Activated naive CD8-positive, alpha-beta T cell treated with anti-CD3 and anti-CD28 coated beads, Interleukin-2, amount 50 U/mL, for 24 hours (primary cell): ENCODE measurements around the gene PRSS21.
A peak's percentile ranks its signal among the peaks of the same experiment; 100 is the strongest.

ENCODE experiments used
- ATAC-seq: fragments of 150-1000 bp; cut with Tn5 transposase; one replicate; pipeline ENCODE4 v1.10.0; 2021
- DNase-seq: peaks from one replicate; pipeline ENCODE4 v3.0.0; 2021
- H3K27ac Mint-ChIP-seq: one replicate; pipeline ENCODE4 v1.8.0; 2021; ENCODE audit warnings: mild to moderate bottlenecking, mixed read lengths
- H3K27me3 Mint-ChIP-seq: one replicate; pipeline ENCODE4 v1.8.0; 2021; ENCODE audit warnings: mixed read lengths
- H3K36me3 Mint-ChIP-seq: one replicate; pipeline ENCODE4 v1.8.0; 2021; ENCODE audit warnings: low read depth, mixed read lengths
- H3K4me1 Mint-ChIP-seq: one replicate; pipeline ENCODE4 v1.8.0; 2021; ENCODE audit warnings: mixed read lengths
- H3K4me3 Mint-ChIP-seq: one replicate; pipeline ENCODE4 v1.8.0; 2021; ENCODE audit warnings: mild to moderate bottlenecking, moderate library complexity, mixed read lengths
- H3K9me3 Mint-ChIP-seq: one replicate; pipeline ENCODE4 v1.8.0; 2021; ENCODE audit warnings: mixed read lengths

The PRSS21 gene

GRCh38 chr16:2822496-2822895, 5.5 kb downstream of the PRSS21 start:
- no peak for ATAC-seq
- DNase-seq = no peak
- H3K27ac Mint-ChIP-seq = no peak overlapping the region
- no peaks in the 10 kb centered on the region for H3K4me1 Mint-ChIP-seq
- no peak overlapping the region for H3K4me3 Mint-ChIP-seq
- H3K9me3 Mint-ChIP-seq = no peaks in the 10 kb centered on the region
- no peaks in the 10 kb centered on the region for H3K27me3 Mint-ChIP-seq
- H3K36me3 Mint-ChIP-seq = no peaks in the 10 kb centered on the region

GRCh38 chr16:2824626-2825025, 7.6 kb downstream of the PRSS21 start:
- no peaks in the 10 kb centered on the region for H3K27me3 Mint-ChIP-seq
- no peak overlapping the region for H3K4me3 Mint-ChIP-seq
- no peaks in the 10 kb centered on the region for H3K9me3 Mint-ChIP-seq
- DNase-seq = no peak
- no peaks in the 10 kb centered on the region for H3K36me3 Mint-ChIP-seq
- no peaks in the 10 kb centered on the region for H3K4me1 Mint-ChIP-seq
- H3K27ac Mint-ChIP-seq = no peak overlapping the region
- no peak for ATAC-seq

DNA sequence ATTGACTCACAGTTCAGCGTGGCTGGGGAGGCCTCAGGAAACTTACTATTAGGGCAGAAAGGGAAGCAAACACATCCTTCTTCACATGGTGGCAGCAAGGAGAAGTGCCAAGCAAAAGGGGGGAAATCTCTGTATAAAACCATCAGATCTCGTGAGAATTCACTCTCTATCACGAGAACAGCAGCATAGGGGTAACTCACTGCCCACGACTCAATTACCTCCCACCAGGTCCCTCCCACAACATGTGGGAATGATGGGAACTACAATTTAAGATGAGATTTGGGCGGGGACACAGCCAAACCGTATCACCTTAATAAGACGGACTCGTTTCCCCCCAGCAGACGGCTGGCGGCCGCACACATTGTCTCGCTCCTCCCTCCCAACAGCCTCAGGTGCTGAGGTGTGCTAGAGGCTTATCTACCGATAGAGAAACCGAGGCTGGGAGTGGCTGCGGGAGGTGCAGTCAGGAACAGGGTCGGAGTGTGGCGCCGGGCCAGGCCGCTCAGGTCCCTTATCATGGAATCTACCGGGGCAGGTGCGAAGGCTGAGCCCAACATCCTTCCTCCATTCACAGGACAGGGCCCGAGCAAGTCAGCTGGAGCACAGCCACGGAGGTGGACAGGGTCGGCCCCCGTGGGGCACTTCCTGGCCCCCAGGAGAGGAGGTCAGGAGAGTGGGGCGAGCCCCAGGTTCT, 8.2 kb downstream of the PRSS21 start:
- ATAC-seq (no peak), DNase-seq (no peak)
- no peaks in the 10 kb centered on the region for H3K4me1 Mint-ChIP-seq
- no peak overlapping the region for H3K4me3 Mint-ChIP-seq
- H3K27ac Mint-ChIP-seq = no peak overlapping the region
- H3K27me3 Mint-ChIP-seq = no peaks in the 10 kb centered on the region
- no peaks in the 10 kb centered on the region for H3K36me3 Mint-ChIP-seq
- H3K9me3 Mint-ChIP-seq = no peaks in the 10 kb centered on the region

DNA sequence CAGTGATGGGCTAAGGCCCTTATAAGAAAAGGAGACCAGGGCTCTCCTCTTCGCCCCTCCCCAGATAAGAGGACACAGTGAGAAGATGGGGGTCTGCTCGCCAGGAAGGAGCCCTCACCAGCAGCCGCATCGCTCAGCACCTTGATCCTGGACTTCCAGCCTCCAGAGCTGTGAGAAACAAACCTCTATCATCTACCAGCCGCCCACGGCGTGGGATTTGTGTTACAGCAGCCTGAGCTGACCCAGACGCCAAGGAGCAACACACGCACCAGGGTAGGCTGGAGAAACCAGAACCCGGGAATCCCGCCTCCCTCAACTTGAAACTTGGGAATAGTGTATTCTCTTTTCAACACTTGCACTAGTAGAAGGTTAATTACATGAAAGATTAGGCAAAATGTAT, 8.9 kb downstream of the PRSS21 start:
- no peak for ATAC-seq
- Mint-ChIP-seq H3K4me1 (no peaks in the 10 kb centered on the region), H3K27ac (no peak overlapping the region), H3K9me3 (no peaks in the 10 kb centered on the region), H3K36me3 (no peaks in the 10 kb centered on the region), H3K27me3 (no peaks in the 10 kb centered on the region), H3K4me3 (no peak overlapping the region)
- no peak for DNase-seq

GRCh38 chr16:2826591-2827373, 9.7 kb downstream of the PRSS21 start:
- no peaks in the 10 kb centered on the region for H3K4me1 Mint-ChIP-seq

GRCh38 chr16:2827374-2827791, 10.3 kb downstream of the PRSS21 start:
- Mint-ChIP-seq H3K36me3 (no peaks in the 10 kb centered on the region), H3K4me1 (no peaks in the 10 kb centered on the region)

More at GRCh38 chr16:2826591-2827373, 9.7 kb downstream of the PRSS21 start:
- H3K27ac Mint-ChIP-seq = no peak overlapping the region
- DNase-seq = no peak
- H3K4me3 Mint-ChIP-seq = no peak overlapping the region
- no peaks in the 10 kb centered on the region for H3K36me3 Mint-ChIP-seq
- no peak for ATAC-seq
- H3K27me3 Mint-ChIP-seq = peaks cover 3% of the 10 kb centered on the region
- H3K9me3 Mint-ChIP-seq = no peaks in the 10 kb centered on the region

DNA sequence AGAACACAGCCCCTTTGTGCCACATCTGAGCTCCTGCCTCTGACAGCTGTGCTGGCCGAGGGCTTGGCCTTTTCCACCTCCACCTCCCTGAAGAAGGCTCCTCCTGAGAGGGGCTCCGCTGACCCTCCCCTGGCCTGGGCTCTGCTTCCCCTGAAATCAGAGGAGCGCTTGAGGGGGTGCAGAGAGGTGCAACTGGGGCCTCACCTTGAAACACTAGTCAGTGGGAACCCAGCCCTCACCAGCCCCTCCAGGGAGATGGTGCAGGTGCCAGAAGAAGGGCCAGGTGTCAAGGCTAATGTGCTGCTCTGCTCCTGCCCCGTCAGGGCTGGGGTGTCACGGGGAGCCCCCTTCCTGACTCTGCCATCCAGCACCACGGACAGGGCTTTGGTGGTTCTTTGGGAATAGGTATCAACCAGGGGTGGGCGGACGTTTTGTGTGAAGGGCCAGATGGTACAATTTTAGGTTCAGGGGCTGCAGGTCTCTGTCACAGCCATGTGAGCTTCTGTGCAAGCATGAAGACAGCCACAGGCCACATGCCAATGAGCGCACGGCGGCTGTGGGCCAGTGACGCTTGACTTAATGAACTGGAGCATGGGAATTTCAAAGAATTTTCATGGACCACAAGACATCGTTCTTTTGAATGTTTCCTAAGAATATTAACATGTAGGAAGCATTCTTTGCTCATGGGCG, 10.9 kb downstream of the PRSS21 start:
- H3K27ac Mint-ChIP-seq = no peak overlapping the region
- H3K36me3 Mint-ChIP-seq = no peaks in the 10 kb centered on the region
- no peak for DNase-seq
- no peaks in the 10 kb centered on the region for H3K4me1 Mint-ChIP-seq
- no peak for ATAC-seq
- H3K4me3 Mint-ChIP-seq = no peak overlapping the region
- peaks cover 3% of the 10 kb centered on the region for H3K27me3 Mint-ChIP-seq
- no peaks in the 10 kb centered on the region for H3K9me3 Mint-ChIP-seq

More at GRCh38 chr16:2827374-2827791, 10.3 kb downstream of the PRSS21 start:
- no peak overlapping the region for H3K27ac Mint-ChIP-seq
- H3K9me3 Mint-ChIP-seq = no peaks in the 10 kb centered on the region
- DNase-seq (no peak), ATAC-seq (no peak)
- H3K27me3 Mint-ChIP-seq = peaks cover 3% of the 10 kb centered on the region
- no peak overlapping the region for H3K4me3 Mint-ChIP-seq

DNA sequence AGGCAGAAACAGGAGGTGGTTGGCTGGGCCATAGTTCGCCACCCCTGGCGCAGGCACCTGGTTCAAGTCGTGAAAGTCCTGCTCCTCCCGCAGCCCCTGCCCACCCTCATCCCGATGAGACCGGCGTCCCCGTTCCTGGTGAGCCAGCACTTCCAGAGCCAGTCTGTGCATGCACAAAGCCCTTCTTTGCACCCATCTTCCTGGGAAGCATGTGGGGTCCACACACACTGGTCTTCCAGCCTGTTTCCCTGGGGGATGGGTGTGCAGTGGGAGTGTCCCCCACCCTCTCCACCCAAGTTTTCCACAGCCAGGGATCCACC, 11.4 kb downstream of the PRSS21 start:
- Mint-ChIP-seq H3K9me3 (no peaks in the 10 kb centered on the region), H3K4me3 (no peak overlapping the region), H3K36me3 (no peaks in the 10 kb centered on the region), H3K27me3 (peaks cover 3% of the 10 kb centered on the region), H3K27ac (no peak overlapping the region), H3K4me1 (no peaks in the 10 kb centered on the region)
- DNase-seq (no peak), ATAC-seq (no peak)

DNA sequence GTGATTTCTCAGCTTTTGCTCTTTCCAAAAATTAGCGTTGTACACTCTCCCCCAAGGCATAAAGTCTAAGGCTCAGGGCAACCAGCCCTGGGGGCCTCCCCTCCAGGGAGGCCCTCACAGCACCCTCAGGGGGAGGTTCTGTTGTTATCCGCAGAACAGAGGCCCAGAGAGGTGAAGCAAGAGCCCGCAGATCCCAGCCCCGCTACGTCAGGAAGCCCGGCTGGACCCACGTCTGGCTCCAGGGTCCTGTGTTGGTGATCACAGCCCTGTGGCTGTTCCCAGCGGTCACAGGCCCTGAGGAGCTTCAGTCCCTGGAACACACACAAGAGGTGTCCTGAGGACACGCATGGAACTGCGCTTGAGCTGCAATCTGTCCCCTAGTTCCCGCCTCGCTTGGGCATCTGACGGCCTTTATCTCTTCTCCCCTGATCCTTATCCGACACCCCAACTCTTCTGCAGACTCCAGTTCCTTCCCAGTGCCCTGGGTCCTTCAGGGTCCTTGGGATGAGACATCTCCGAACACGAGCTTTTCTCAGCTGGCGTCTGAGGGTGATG, 11.9 kb downstream of the PRSS21 start:
- Mint-ChIP-seq H3K36me3 (no peaks in the 10 kb centered on the region), H3K4me3 (no peak overlapping the region), H3K27ac (no peak overlapping the region), H3K9me3 (no peaks in the 10 kb centered on the region), H3K4me1 (no peaks in the 10 kb centered on the region), H3K27me3 (peaks cover 3% of the 10 kb centered on the region)
- ATAC-seq (no peak), DNase-seq (no peak)

DNA sequence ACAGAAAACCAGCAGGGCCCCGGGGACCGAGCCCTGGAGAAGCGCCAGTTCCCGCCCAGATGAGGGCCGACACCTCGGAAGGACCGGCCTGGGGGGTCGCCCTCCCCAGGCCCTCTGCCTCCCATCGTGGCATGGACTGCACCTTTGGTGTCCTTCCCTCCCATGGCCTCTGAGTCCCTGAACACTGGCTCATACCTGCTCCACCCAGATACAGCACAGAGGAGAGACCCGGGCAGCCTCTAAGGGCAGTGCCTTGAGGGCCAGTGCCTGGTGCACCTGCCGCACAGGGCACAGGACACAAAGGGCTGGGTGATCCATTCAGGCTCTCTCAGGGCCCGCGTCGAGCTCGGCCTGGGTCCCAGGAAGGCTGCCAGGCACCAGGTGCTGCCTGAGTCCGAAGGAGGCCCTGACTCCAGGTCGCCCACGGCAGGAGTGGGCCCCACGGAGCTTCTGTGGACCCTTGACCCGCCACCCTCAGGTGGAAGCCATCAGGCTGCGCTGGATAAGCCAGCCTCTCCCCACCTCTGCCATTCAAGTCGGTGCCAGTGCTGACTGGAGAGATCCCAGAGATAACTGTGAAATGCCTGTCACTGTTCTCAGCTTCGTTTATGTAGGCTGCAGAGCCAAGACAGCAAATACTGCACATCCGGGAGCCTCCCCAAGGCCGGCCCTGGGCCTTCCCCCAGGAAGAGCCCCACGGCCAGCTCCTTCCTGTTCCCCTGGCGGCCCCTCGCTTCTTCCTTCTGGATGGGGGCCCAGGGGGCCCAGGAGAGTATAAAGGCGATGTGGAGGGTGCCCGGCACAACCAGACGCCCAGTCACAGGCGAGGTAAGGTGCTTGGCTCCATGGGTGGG, 12.7 kb downstream of the PRSS21 start, which contains the start of gene ZG16B:
Gene ZG16B, plus strand, starts transcription at position 803 of the 854 bp plus-strand sequence. CDS start 139 bp downstream, outside the sequence.
- no peak within 1 kb of the TSS for H3K27ac Mint-ChIP-seq
- H3K36me3 Mint-ChIP-seq = no peaks in the 10 kb centered on the region
- DNase-seq (no peak), ATAC-seq (no peak)
- H3K4me3 Mint-ChIP-seq = peak within 1 kb of the TSS; percentile 14
- no peaks in the 10 kb centered on the region for H3K4me1 Mint-ChIP-seq
- H3K27me3 Mint-ChIP-seq = peaks cover 3% of the 10 kb centered on the region
- H3K9me3 Mint-ChIP-seq = no peaks in the 10 kb centered on the region

DNA sequence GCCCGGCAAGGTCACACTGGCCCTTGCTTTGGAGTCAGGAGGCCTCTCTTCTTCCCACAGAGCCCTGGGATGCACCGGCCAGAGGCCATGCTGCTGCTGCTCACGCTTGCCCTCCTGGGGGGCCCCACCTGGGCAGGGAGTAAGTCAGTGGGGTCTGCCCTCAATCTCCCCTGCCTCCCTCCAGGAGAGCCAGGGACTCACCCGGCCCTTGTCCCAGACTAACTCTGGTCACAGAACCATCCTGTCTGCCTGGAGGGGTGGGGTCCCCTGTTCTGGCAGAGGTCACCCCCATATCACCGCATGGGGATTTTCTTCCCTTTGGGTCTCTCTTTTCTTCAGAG, 13.3 kb downstream of the PRSS21 start:
- ATAC-seq = no peak
- no peak for DNase-seq
- peaks cover 3% of the 10 kb centered on the region for H3K27me3 Mint-ChIP-seq
- H3K9me3 Mint-ChIP-seq = no peaks in the 10 kb centered on the region
- no peak overlapping the region for H3K27ac Mint-ChIP-seq
- H3K4me3 Mint-ChIP-seq = no peak overlapping the region
- no peaks in the 10 kb centered on the region for H3K36me3 Mint-ChIP-seq
- H3K4me1 Mint-ChIP-seq = no peaks in the 10 kb centered on the region

GRCh38 chr16:2831203-2831602, 14.2 kb downstream of the PRSS21 start:
- Mint-ChIP-seq H3K4me1 (no peaks in the 10 kb centered on the region), H3K4me3 (no peak overlapping the region), H3K27me3 (peaks cover 3% of the 10 kb centered on the region), H3K36me3 (no peaks in the 10 kb centered on the region), H3K9me3 (no peaks in the 10 kb centered on the region), H3K27ac (no peak overlapping the region)
- ATAC-seq (no peak), DNase-seq (no peak)

DNA sequence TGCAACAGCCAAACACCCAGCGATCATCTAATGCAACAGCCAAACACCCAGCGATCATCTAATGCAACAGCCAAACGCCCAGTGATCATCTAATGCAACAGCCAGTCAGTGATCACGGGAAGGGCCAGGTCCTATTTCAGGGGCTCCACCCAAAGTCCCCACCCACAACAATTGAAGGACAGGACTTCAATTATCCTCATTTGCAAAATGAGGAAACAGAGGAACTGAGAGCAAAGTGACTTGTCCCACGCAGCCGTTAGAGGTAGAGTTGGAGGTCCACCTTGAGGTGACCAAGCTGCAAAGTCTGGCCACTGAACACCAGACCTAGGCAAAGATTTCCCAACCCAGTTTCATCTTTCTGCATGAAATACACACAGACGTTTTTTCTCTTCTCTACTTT, 16.7 kb downstream of the PRSS21 start:
- no peak overlapping the region for H3K27ac Mint-ChIP-seq
- H3K9me3 Mint-ChIP-seq = no peaks in the 10 kb centered on the region
- peaks cover 6% of the 10 kb centered on the region for H3K4me1 Mint-ChIP-seq
- no peak for ATAC-seq
- H3K27me3 Mint-ChIP-seq = peaks cover 5% of the 10 kb centered on the region
- no peak overlapping the region for H3K4me3 Mint-ChIP-seq
- H3K36me3 Mint-ChIP-seq = no peaks in the 10 kb centered on the region
- no peak for DNase-seq

GRCh38 chr16:2834968-2835367, 17.9 kb downstream of the PRSS21 start:
- Mint-ChIP-seq H3K27ac (no peak overlapping the region), H3K9me3 (no peaks in the 10 kb centered on the region), H3K27me3 (peaks cover 5% of the 10 kb centered on the region), H3K36me3 (no peaks in the 10 kb centered on the region), H3K4me3 (no peak overlapping the region), H3K4me1 (peaks cover 14% of the 10 kb centered on the region)
- ATAC-seq = no peak
- no peak for DNase-seq
